Measurements from ENCODE around the gene SH3TC1. TPM values are rescaled to one million over a fixed set of nuclear protein-coding genes. Genes with fewer than 3 reads are reported as not detected.

The SH3TC1 gene
- total RNA-seq, 1 donor from 2014 or later, result 50.6 TPM

- intact Hi-C loops (cut with DNase I), result loop anchor here (10.0 kb wide), 1 partner anchor 134 kb away; no protein-coding TSS in a partner anchor
Measured at GRCh38 chr4:8270418-8270771, 71.3 kb downstream of the SH3TC1 start.

DNA sequence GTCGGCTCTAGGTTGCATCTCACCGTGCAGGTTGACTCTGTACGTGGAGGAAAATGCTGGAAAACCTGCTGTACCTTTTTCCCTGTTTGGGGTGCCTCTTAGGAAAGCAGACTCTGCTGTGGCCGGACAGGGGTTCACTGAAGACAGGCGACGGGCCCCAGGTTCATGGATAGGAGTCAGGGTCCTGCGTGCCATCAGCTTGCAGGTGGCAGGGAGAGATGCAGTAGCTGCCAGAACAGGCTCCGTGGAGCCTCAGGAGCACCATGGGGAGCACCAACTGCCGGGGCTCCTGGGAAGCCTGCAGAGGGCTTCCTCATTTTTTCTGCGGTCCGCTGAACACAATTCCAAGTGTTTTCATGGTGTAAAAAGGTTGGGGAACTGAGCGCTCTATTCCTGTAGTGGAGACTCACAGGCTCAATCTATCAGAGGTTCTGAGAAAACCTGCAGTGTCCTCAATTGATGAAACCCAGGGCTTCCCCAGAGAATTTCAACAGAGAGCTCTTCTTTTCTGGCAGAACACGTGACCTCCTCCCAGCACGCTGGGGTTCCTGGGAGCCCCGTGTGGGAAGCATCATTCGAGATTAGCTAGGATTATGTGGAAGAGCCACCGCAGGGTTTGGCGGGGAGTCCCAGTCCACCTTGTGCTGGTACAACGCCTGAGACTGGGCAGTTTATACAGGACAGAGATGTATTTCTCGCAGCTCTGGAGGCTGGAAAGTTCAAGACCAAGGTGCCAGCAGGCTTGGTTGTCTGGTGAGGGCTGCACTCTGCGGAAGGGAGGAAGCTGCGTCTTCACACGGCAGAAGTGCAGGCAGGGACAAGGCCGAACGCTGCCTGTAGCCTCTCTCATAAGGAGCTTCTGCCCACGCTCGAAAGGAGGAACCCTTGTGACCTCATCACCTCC is 72.1 kb downstream of the SH3TC1 start:
- intact Hi-C loops (cut with DNase I), result loop anchor here (10.0 kb wide), 1 partner anchor 134 kb away; no protein-coding TSS in a partner anchor
- H3K4me1 ChIP-seq, result peaks cover 57% of the 10 kb centered on the region

More at GRCh38 chr4:8270418-8270771, 71.3 kb downstream of the SH3TC1 start:
- TF ChIP-seq, protein P1, sequence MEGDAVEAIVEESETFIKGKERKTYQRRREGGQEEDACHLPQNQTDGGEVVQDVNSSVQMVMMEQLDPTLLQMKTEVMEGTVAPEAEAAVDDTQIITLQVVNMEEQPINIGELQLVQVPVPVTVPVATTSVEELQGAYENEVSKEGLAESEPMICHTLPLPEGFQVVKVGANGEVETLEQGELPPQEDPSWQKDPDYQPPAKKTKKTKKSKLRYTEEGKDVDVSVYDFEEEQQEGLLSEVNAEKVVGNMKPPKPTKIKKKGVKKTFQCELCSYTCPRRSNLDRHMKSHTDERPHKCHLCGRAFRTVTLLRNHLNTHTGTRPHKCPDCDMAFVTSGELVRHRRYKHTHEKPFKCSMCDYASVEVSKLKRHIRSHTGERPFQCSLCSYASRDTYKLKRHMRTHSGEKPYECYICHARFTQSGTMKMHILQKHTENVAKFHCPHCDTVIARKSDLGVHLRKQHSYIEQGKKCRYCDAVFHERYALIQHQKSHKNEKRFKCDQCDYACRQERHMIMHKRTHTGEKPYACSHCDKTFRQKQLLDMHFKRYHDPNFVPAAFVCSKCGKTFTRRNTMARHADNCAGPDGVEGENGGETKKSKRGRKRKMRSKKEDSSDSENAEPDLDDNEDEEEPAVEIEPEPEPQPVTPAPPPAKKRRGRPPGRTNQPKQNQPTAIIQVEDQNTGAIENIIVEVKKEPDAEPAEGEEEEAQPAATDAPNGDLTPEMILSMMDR (IDR thresholded peaks at IDR 0.05), result no peak
- Histone ChIP-seq H3K27ac (peak overlapping the region; percentile 89), H3K36me3 (no peaks in the 10 kb centered on the region), H3K27me3 (no peaks in the 10 kb centered on the region), H3K4me3 (peak overlapping the region; percentile 47 to 68), H3K9me3 (no peaks in the 10 kb centered on the region), H3K4me1 (peaks cover 49% of the 10 kb centered on the region)
- no peak for DNase-seq (ENCODE audit: extremely low spot score in 2 of 2)

DNA sequence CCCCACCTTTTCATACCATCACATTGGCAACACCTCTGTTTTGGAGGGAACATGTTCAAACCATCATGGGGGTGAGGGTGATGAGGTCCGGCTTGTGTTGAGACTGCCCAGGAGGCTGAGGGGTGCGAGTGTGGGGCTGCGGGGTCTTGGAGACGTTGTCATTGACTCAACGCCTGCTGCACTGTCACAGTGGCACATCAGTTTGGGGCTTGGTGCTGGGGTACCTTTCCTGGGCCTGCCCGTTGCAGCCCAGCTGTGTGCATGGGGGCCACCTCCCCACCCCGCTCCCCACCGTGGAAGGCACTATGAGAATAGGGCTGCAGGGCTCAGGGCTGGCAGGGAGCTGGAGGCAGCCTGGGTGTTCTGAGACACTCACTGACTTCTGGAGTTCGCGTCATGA is 72.7 kb downstream of the SH3TC1 start:
- H3K4me1 ChIP-seq, result peaks cover 63% of the 10 kb centered on the region
- no peak overlapping the region for H3K4me3 ChIP-seq
- DNase-seq (ENCODE audit: extremely low spot score in 2 of 2), result no peak
- H3K27ac ChIP-seq, result peak overlapping the region; percentile 89
- no peaks in the 10 kb centered on the region for H3K9me3 ChIP-seq
- no peaks in the 10 kb centered on the region for H3K27me3 ChIP-seq
- TF ChIP-seq POLR2AphosphoS5 (IDR thresholded peaks at IDR 0.05; ENCODE audit: insufficient read depth in 1 of 2, low read depth in 1 of 2) (no peak), POLR2A (IDR thresholded peaks at IDR 0.05) (no peak)
- TF ChIP-seq, protein P1 (IDR thresholded peaks at IDR 0.05), result no peak
- H3K36me3 ChIP-seq, result no peaks in the 10 kb centered on the region
- intact Hi-C loops (cut with DNase I), result loop anchor here (10.0 kb wide), 1 partner anchor 133 kb away; no protein-coding TSS in a partner anchor

More for the DNA sequence above, 72.1 kb downstream of the SH3TC1 start:
- Histone ChIP-seq H3K9me3 (no peaks in the 10 kb centered on the region), H3K4me3 (peak overlapping the region; percentile 47 to 68), H3K27me3 (no peaks in the 10 kb centered on the region), H3K27ac (peak overlapping the region; percentile 89), H3K36me3 (no peaks in the 10 kb centered on the region)
- no peak for TF ChIP-seq POLR2AphosphoS5 (IDR thresholded peaks at IDR 0.05; ENCODE audit: insufficient read depth in 1 of 2, low read depth in 1 of 2)
- TF ChIP-seq, protein P1 (IDR thresholded peaks at IDR 0.05), result no peak
- no peak for TF ChIP-seq POLR2A (IDR thresholded peaks at IDR 0.05)
- DNase-seq (ENCODE audit: extremely low spot score in 2 of 2), result no peak

DNA sequence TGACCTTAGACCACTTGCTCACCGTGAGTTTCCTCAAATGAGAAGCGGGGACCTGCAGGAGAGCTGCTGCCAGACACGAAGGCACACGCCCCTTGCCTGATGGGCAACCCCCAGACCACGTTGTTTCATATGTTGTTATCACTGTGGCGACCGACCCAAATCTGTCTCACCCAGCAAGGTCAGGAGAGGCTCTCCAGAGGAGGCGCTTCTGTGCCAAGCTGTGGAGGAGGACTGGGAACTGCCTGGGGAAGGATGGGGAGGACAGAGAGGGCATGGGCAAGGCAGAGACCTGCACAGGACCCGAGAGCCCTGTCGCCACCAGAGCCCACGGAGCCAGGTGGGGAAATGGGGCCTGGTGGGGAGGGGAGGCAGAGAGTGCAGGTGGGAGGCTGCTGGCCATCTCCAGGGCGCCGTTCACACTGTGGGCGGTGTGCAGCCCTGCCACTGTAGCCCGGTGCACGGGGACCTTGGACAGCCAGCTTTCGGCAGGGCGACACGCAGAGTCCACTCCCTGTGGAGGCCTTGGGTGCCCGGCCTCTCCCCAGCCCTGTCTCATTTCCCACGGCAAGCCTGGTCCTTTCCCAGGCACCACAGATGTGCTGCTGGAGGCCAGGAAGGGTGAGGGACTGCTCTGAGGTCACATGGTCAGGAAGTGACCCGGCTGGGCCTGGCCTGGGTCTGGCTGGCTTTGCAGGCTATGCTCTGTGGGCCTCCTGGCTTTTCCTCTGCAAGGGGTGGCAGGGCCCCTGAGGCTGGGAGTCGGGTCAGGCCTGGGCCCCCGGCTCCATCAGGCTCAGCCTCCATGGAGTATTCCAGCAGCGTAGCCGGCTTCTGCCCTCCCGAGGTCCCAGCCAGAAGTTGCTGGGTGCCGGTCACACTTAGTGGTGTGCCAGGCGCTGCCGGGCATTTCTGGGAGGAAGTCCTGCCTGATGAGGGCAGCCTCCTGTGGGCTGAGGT is 73.7 kb downstream of the SH3TC1 start:
- no peaks in the 10 kb centered on the region for H3K9me3 ChIP-seq
- no peaks in the 10 kb centered on the region for H3K27me3 ChIP-seq
- H3K36me3 ChIP-seq, result no peaks in the 10 kb centered on the region
- H3K4me1 ChIP-seq, result peaks cover 73% of the 10 kb centered on the region
- no peak overlapping the region for H3K4me3 ChIP-seq
- intact Hi-C loops (cut with DNase I), result loop anchor here (10.0 kb wide), 1 partner anchor 132 kb away; no protein-coding TSS in a partner anchor
- TF ChIP-seq POLR2AphosphoS5 (IDR thresholded peaks at IDR 0.05; ENCODE audit: insufficient read depth in 1 of 2, low read depth in 1 of 2) (peak in 1 of 2 donors; percentile 22), POLR2A (IDR thresholded peaks at IDR 0.05) (no peak)
- TF ChIP-seq, protein P1 (IDR thresholded peaks at IDR 0.05), result no peak
- H3K27ac ChIP-seq, result peak overlapping the region; percentile 89
- DNase-seq (ENCODE audit: extremely low spot score in 2 of 2), result no peak

Measured in vagina (tissue), 2 donors.